Right atrium auricular region (tissue), 2 donors: ENCODE measurements around the gene TCF7. TPM values are rescaled to one million over a fixed set of nuclear protein-coding genes. Genes with fewer than 3 reads are reported as not detected.

ENCODE experiments used
- DNase-seq: peaks from one replicate; pipeline ENCODE4 v3.0.0-alpha.2; 2019; ENCODE audit warnings: low spot score
- H3K27ac ChIP-seq, 2 donors: fragments of 200-600 bp; sonication (generic); 1 replicate in 1 of 2; 2 replicates in 1 of 2; pipeline ENCODE4 v1.5.1; 2016 to 2019
- H3K27me3 ChIP-seq, 2 donors: fragments of 200-600 bp; sonication (generic); one replicate each; pipeline versions ENCODE4 v1.5.1 to v1.6.0; 2017 to 2019
- H3K36me3 ChIP-seq: fragments of 200-600 bp; sonication (generic); one replicate; pipeline ENCODE4 v1.5.1; 2016
- H3K4me1 ChIP-seq, 2 donors: fragments of 200-600 bp; sonication (generic); one replicate each; pipeline versions ENCODE4 v1.5.1 to v1.6.0; 2017 to 2019
- H3K4me3 ChIP-seq, 2 donors: fragments of 200-600 bp; sonication (generic); 1 replicate in 1 of 2; 2 replicates in 1 of 2; pipeline ENCODE4 v1.5.1; 2017 to 2019; ENCODE audit warnings: mild to moderate bottlenecking in 1 of 2, moderate library complexity in 1 of 2
- H3K9me3 ChIP-seq, 2 donors: fragments of 200-600 bp; sonication (generic); one replicate each; pipeline ENCODE4 v1.5.1; 2019
- total RNA-seq, 2 donors: library from RNA; depleted of rRNA; stranded (reverse); fragments of >200 nt; gene quantifications; one replicate each; pipeline ENCODE4 v1.1.0, GENCODE V29; 2016
- TF ChIP-seq, protein P1 (sequence below), 2 donors: fragments of 200-600 bp; sonication (generic); IDR thresholded peaks; one replicate each; pipeline ENCODE4 v1.5.1; 2019; ENCODE audit warnings: antibody characterized with exemption in 2 of 2

The TCF7 gene
- total RNA-seq, 2 donors from 2014 or later: 1.3 to 1.7 TPM

DNA sequence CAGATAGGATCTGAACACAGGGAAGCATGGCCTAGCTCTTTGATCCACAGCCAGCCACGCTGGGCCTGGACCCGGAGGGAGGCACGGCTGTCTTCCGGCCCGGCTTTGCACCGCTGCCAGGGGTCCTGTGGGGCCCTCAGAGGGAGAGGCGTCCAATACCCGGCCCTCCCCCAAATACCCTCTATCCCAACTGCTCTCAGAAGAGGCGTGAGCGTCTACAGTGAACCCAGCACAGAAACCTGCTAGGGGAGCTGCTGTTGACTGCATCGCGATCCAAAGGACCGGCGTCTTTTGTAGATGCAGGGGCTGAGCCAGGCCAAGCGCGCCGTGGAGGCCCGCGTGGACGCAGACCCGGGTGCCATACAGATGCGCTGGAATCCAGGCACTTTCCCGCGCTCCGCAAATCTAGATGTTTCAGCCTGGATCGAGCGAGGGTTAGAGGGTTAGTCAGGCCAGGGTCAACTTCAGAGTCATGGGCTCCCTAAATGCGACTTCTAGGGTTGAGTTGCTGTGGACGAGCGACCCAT lies 1.1 kb upstream of the TCF7 start:
- DNase-seq: no peak

DNA sequence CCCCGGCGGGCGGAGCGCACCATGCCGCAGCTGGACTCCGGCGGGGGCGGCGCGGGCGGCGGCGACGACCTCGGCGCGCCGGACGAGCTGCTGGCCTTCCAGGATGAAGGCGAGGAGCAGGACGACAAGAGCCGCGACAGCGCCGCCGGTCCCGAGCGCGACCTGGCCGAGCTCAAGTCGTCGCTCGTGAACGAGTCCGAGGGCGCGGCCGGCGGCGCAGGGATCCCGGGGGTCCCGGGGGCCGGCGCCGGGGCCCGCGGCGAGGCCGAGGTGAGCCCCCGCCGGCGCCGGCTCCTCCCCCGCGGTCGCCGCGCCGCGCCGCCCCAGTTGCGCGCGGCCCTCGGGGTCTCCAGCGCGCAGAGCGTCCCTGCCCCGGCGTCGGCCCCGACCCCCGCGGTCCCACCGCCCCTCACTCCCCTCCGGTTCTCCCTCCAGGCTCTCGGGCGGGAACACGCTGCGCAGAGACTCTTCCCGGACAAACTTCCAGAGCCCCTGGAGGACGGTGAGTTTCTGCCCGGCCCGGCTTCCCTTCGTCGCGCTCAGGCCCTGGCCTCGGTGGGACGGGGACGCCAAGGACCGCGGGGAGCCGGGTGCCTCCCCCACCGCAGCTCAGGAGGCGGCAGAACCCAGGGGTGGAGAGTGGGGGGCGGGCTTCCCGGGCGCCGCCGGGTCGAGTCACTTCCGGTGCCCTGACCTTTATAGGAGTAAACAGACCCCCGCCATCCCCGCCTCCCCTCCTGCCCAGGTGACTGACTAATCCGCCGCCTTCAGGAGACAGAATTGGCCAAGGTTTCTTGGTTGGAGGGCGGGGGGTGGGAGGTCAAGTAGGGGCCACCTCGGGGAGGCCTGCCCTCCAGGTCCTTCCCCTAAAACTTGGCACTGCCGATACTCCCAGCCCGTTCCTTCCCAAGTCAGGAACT lies 665 bp downstream of the TCF7 start:
- Histone ChIP-seq H3K4me3 (peak overlapping the region; percentile 56 to 62), H3K9me3 (no peaks in the 10 kb centered on the region), H3K27me3 (no peaks in the 10 kb centered on the region), H3K4me1 (peaks cover 0 to 24% of the 10 kb centered on the region in 2 donors), H3K36me3 (no peaks in the 10 kb centered on the region), H3K27ac (no peak overlapping the region)
- TF ChIP-seq, protein P1, sequence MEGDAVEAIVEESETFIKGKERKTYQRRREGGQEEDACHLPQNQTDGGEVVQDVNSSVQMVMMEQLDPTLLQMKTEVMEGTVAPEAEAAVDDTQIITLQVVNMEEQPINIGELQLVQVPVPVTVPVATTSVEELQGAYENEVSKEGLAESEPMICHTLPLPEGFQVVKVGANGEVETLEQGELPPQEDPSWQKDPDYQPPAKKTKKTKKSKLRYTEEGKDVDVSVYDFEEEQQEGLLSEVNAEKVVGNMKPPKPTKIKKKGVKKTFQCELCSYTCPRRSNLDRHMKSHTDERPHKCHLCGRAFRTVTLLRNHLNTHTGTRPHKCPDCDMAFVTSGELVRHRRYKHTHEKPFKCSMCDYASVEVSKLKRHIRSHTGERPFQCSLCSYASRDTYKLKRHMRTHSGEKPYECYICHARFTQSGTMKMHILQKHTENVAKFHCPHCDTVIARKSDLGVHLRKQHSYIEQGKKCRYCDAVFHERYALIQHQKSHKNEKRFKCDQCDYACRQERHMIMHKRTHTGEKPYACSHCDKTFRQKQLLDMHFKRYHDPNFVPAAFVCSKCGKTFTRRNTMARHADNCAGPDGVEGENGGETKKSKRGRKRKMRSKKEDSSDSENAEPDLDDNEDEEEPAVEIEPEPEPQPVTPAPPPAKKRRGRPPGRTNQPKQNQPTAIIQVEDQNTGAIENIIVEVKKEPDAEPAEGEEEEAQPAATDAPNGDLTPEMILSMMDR (IDR thresholded peaks at IDR 0.05): no peak
- DNase-seq: no peak

More for the DNA sequence above, 1.1 kb upstream of the TCF7 start:
- Histone ChIP-seq H3K36me3 (no peaks in the 10 kb centered on the region), H3K27me3 (no peaks in the 10 kb centered on the region), H3K27ac (no peak overlapping the region), H3K4me3 (peak overlapping the region in 1 of 2 donors; percentile 62), H3K4me1 (peaks cover 0 to 24% of the 10 kb centered on the region in 2 donors), H3K9me3 (no peaks in the 10 kb centered on the region)
- TF ChIP-seq, protein P1 (IDR thresholded peaks at IDR 0.05): no peak

DNA sequence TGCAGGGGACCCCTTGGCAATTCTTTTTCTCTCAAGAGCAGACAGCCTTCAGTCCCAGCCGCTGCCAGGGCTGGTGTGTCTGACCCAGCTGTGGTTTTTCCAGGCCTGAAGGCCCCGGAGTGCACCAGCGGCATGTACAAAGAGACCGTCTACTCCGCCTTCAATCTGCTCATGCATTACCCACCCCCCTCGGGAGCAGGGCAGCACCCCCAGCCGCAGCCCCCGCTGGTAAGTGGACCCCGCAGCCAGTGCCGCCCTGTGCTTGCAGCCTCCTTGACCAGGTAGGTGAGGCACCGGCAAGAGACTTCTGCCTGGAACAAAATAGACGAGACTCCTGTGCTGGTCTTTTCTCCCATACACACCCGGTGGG lies 1.3 kb downstream of the TCF7 start:
- no peak overlapping the region for H3K27ac ChIP-seq
- peak overlapping the region in 1 of 2 donors; percentile 62 for H3K4me3 ChIP-seq
- no peak for DNase-seq
- no peaks in the 10 kb centered on the region for H3K9me3 ChIP-seq
- TF ChIP-seq, protein P1 (IDR thresholded peaks at IDR 0.05): no peak
- peaks cover 0 to 24% of the 10 kb centered on the region in 2 donors for H3K4me1 ChIP-seq
- H3K36me3 ChIP-seq: no peaks in the 10 kb centered on the region
- H3K27me3 ChIP-seq: no peaks in the 10 kb centered on the region

DNA sequence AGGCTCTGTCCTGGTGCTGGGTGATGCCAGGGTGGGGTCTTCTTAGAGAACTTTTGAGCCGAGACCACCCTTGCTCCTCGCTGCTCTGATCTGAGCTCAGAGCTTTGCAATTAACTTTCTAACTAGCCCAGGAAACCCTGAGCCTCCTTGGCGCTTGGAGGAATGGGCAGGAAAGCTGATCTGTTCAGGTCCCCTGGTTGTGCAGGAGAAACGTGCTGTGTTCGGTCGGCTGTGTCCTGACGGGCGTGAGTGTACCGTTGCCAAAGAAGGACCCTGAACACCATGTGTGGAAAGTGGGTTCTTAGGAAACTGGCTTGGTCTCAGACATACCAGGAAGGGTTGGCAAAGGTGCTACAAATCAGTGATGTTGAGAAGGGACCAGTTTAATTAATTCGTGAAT lies 1.8 kb downstream of the TCF7 start:
- no peak for DNase-seq
- no peak overlapping the region for H3K27ac ChIP-seq
- peaks cover 0 to 24% of the 10 kb centered on the region in 2 donors for H3K4me1 ChIP-seq
- no peaks in the 10 kb centered on the region for H3K36me3 ChIP-seq
- no peak overlapping the region for H3K4me3 ChIP-seq
- TF ChIP-seq, protein P1 (IDR thresholded peaks at IDR 0.05): no peak
- H3K9me3 ChIP-seq: no peaks in the 10 kb centered on the region
- H3K27me3 ChIP-seq: no peaks in the 10 kb centered on the region

DNA sequence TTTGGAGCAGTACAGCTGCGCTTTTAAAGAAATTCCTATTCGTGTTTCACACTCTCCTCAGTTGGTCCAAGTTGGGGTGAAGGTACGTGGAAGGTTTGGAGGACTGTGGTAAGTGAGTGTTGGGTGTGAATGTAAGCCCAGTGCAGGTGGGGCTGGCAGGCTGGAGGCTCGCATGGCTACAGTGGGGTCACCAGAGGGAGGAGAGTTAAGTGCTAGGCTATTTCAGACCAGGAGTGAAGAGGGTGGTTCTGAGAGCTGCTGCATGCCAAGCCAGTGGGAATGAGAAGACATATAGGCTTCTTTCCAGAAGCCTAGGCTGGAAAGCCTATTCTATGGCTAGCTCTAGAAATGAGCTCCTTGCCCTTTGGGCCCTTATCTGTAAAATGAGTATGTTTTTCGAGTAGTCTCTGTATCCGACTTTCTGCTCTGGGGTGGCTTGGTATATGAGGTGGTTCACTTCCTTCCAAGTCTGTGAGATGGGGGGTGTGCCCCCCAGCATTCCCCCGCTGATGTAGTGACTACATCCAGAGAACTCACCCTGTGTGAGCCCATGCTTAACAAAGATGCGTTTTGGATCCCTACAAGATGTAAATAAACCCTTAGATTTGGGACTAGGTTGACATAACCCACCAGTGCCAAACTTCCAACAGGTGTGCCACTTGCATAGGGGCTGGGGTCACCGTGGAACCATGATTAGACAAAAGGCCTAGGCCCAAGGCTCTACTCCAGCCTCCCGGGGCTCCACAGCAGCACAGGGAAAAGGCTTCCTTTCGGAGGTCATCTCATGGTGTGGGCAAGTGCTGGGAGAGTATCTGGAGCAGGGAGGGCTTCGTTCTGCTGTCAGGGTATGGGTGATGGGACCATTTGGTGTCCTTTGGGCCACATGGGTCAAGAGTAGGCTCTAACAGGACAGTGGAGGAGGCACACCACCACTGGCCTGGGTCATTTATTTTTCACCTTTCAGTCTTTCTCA lies 2.6 kb downstream of the TCF7 start:
- Histone ChIP-seq H3K27me3 (no peaks in the 10 kb centered on the region), H3K4me3 (no peak overlapping the region), H3K9me3 (no peaks in the 10 kb centered on the region), H3K36me3 (no peaks in the 10 kb centered on the region), H3K4me1 (peaks cover 0 to 24% of the 10 kb centered on the region in 2 donors), H3K27ac (no peak overlapping the region)
- TF ChIP-seq, protein P1 (IDR thresholded peaks at IDR 0.05): no peak
- no peak for DNase-seq
